Neural cell (in vitro differentiated cells): ENCODE measurements around the gene CDK5R1. TPM values are rescaled to one million over a fixed set of nuclear protein-coding genes. Genes with fewer than 3 reads are reported as not detected.

ENCODE experiments used
- H2AFZ ChIP-seq: fragments of 200-600, 300-800 bp; sonication (generic), shearing (Covaris generic); 2 replicates; pipeline ENCODE4 v1.6.0; 2014; ENCODE audit warnings: low read depth, mild to moderate bottlenecking, antibody characterized with exemption, low read length, moderate library complexity
- H3F3A ChIP-seq: fragments of 200-600 bp; shearing (Covaris generic); 2 replicates; pipeline ENCODE4 v1.6.1; 2016; ENCODE audit warnings: mild to moderate bottlenecking, moderate library complexity, mixed read lengths, antibody characterized with exemption, low read length; ENCODE audit not compliant: insufficient read depth, poor library complexity, severe bottlenecking
- H3K27ac ChIP-seq: fragments of 200-600, 300-800 bp; sonication (generic), shearing (Covaris generic); 2 replicates; pipeline ENCODE4 v1.5.1; 2014; ENCODE audit warnings: mild to moderate bottlenecking, low read length, moderate library complexity
- H3K27me3 ChIP-seq: fragments of 300-800, 200-600 bp; sonication (generic), shearing (Covaris generic); 2 replicates; pipeline ENCODE4 v1.6.0; 2014; ENCODE audit warnings: mild to moderate bottlenecking, low read depth, low read length, moderate library complexity; ENCODE audit not compliant: insufficient read depth
- H3K36me3 ChIP-seq: fragments of 300-800, 200-600 bp; sonication (generic), shearing (Covaris generic); 2 replicates; pipeline ENCODE4 v1.5.1; 2014; ENCODE audit warnings: mild to moderate bottlenecking, antibody characterized with exemption, low read length, moderate library complexity; ENCODE audit not compliant: insufficient read depth
- H3K4me2 ChIP-seq: fragments of 300-800, 200-600 bp; sonication (generic), shearing (Covaris generic); 2 replicates; pipeline ENCODE4 v1.6.0; 2014; ENCODE audit warnings: mild to moderate bottlenecking, low read length
- H3K4me3 ChIP-seq: fragments of 300-800, 200-600 bp; sonication (generic), shearing (Covaris generic); 2 replicates; pipeline ENCODE4 v1.5.1; 2014; ENCODE audit warnings: mild to moderate bottlenecking, low read length, moderate library complexity
- H3K79me2 ChIP-seq: fragments of 200-600 bp; shearing (Covaris generic); replicated peaks from 2 replicates; pipeline ENCODE4 v1.6.0; 2014; ENCODE audit warnings: mild to moderate bottlenecking, low read length, moderate library complexity; ENCODE audit not compliant: insufficient read depth
- H3K9ac ChIP-seq: fragments of 300-800, 200-600 bp; sonication (generic), shearing (Covaris generic); 2 replicates; pipeline ENCODE4 v1.6.1; 2016; ENCODE audit warnings: mild to moderate bottlenecking, low read length, mixed read lengths
- H3K9me2 ChIP-seq: fragments of 200-600 bp; shearing (Covaris generic); 2 replicates; pipeline ENCODE4 v1.6.1; 2016; ENCODE audit warnings: mild to moderate bottlenecking, low read length, mixed read lengths; ENCODE audit not compliant: insufficient read depth
- H3K9me3 ChIP-seq: fragments of 200-600, 300-800 bp; sonication (generic), shearing (Covaris generic); 2 replicates; pipeline ENCODE4 v1.6.1; 2016; ENCODE audit warnings: mild to moderate bottlenecking, mixed run types, low read length, moderate library complexity, mixed read lengths
- H4K20me1 ChIP-seq: fragments of 200-600 bp; shearing (Covaris generic); 2 replicates; pipeline ENCODE4 v1.6.1; 2016; ENCODE audit warnings: mild to moderate bottlenecking, mixed run types; ENCODE audit not compliant: insufficient read depth
- CTCF ChIP-seq: fragments of 450-650 bp; IDR thresholded peaks from 2 replicates; pipeline ENCODE4 v1.5.1; 2014; ENCODE audit warnings: antibody characterized with exemption, mild to moderate bottlenecking, moderate library complexity; ENCODE audit not compliant: poor library complexity, severe bottlenecking
- EP300 ChIP-seq: fragments of 450-650 bp; conservative IDR thresholded peaks from 2 replicates; pipeline ENCODE4 v1.6.1; 2014; ENCODE audit warnings: antibody characterized with exemption, mild to moderate bottlenecking, moderate library complexity; ENCODE audit not compliant: poor library complexity, severe bottlenecking
- EZH2 ChIP-seq: fragments of 200-600, 300-800 bp; shearing (Covaris generic), sonication (generic); IDR thresholded peaks from 2 replicates; pipeline ENCODE4 v1.6.1; 2014; ENCODE audit warnings: antibody characterized with exemption, low read length, borderline replicate concordance, mild to moderate bottlenecking; ENCODE audit not compliant: insufficient read depth, poor library complexity, severe bottlenecking
- MXI1 ChIP-seq: fragments of 450-650 bp; conservative IDR thresholded peaks from 2 replicates; pipeline ENCODE4 v1.6.1; 2014; ENCODE audit warnings: antibody characterized with exemption, mild to moderate bottlenecking; ENCODE audit not compliant: poor library complexity, severe bottlenecking
- POLR2AphosphoS5 ChIP-seq: IDR thresholded peaks from 2 replicates; pipeline ENCODE4 v1.6.1; 2012
- RAD21 ChIP-seq: fragments of 450-650 bp; conservative IDR thresholded peaks from 2 replicates; pipeline ENCODE4 v1.6.1; 2014; ENCODE audit warnings: antibody characterized with exemption, mild to moderate bottlenecking, moderate library complexity
- REST ChIP-seq: IDR thresholded peaks from 2 replicates; pipeline ENCODE4 v1.6.1; 2012; ENCODE audit warnings: borderline replicate concordance
- SMC3 ChIP-seq: fragments of 450-650 bp; conservative IDR thresholded peaks from 2 replicates; pipeline ENCODE4 v1.6.1; 2014; ENCODE audit warnings: antibody characterized with exemption, mild to moderate bottlenecking, moderate library complexity; ENCODE audit not compliant: poor library complexity
- TAF1 ChIP-seq: IDR thresholded peaks from 2 replicates; pipeline ENCODE4 v1.6.1; 2012; ENCODE audit warnings: low read depth
- polyA plus RNA-seq: library from polyadenylated mRNA; depleted of rRNA; stranded (reverse); fragments of >200 nt; gene quantifications from 2 replicates; pipeline ENCODE4 v1.2.3, GENCODE V29; 2014

The CDK5R1 gene
- polyA plus RNA-seq, 1 donor from 2014 or later = 199 TPM

GRCh38 chr17:32520104-32520701 is 33.4 kb downstream of the CDK5R1 start:
- H3K9ac ChIP-seq = peak overlapping the region; percentile 98
- no peaks in the 10 kb centered on the region for H3K36me3 ChIP-seq
- peaks cover 8% of the 10 kb centered on the region for H3F3A ChIP-seq
- H3K79me2 ChIP-seq = peaks cover 6% of the 10 kb centered on the region
- H3K9me2 ChIP-seq = no peaks in the 10 kb centered on the region
- peak overlapping the region; percentile 100 for H3K27ac ChIP-seq
- H4K20me1 ChIP-seq = no peaks in the 10 kb centered on the region
- H3K27me3 ChIP-seq = no peaks in the 10 kb centered on the region
- H3K4me2 ChIP-seq = peak overlapping the region; percentile 89
- TF ChIP-seq RAD21 (no peak), MXI1 (no peak), SMC3 (peak; percentile 17), POLR2AphosphoS5 (peak; percentile 84), CTCF (no peak), REST (peak; percentile 72), EP300 (peak; percentile 42), EZH2 (no peak), TAF1 (peak; percentile 73)
- peak overlapping the region; percentile 57 for H3K4me3 ChIP-seq
- H3K9me3 ChIP-seq = no peaks in the 10 kb centered on the region
- H2AFZ ChIP-seq = peak overlapping the region; percentile 31

- Histone ChIP-seq H3K27ac (peak overlapping the region; percentile 100), H4K20me1 (no peaks in the 10 kb centered on the region), H3K9ac (peak overlapping the region; percentile 98), H3K36me3 (no peaks in the 10 kb centered on the region), H3K9me3 (no peaks in the 10 kb centered on the region), H3K27me3 (no peaks in the 10 kb centered on the region), H3K79me2 (peaks cover 6% of the 10 kb centered on the region), H3K4me2 (no peak overlapping the region), H3K4me3 (peak overlapping the region; percentile 57), H3K9me2 (no peaks in the 10 kb centered on the region), H3F3A (peaks cover 8% of the 10 kb centered on the region), H2AFZ (no peak overlapping the region)
- TF ChIP-seq SMC3 (no peak), CTCF (no peak), MXI1 (no peak), POLR2AphosphoS5 (no peak), REST (no peak), TAF1 (no peak), EP300 (no peak), RAD21 (no peak), EZH2 (no peak)
Observed at GRCh38 chr17:32520737-32521404, 34.1 kb downstream of the CDK5R1 start.
